Hematopoietic multipotent progenitor cell treated with erythropoietin and hydrocortisone succinate and interleukin-3 and kit ligand, for 6 days (in vitro differentiated cells): ENCODE data around the gene DIS3L2.
A peak's percentile ranks its signal among the peaks of the same experiment; 100 is the strongest.
"Not testable (repeated sequence)": the region's sequence is repeated elsewhere in the genome, so short reads cannot be mapped to it uniquely, and the experiment has no call there.

Experiments used
- DNase-seq: peaks from one replicate; pipeline ENCODE4 v3.0.0-alpha.2; 2015

The DIS3L2 gene

DNA sequence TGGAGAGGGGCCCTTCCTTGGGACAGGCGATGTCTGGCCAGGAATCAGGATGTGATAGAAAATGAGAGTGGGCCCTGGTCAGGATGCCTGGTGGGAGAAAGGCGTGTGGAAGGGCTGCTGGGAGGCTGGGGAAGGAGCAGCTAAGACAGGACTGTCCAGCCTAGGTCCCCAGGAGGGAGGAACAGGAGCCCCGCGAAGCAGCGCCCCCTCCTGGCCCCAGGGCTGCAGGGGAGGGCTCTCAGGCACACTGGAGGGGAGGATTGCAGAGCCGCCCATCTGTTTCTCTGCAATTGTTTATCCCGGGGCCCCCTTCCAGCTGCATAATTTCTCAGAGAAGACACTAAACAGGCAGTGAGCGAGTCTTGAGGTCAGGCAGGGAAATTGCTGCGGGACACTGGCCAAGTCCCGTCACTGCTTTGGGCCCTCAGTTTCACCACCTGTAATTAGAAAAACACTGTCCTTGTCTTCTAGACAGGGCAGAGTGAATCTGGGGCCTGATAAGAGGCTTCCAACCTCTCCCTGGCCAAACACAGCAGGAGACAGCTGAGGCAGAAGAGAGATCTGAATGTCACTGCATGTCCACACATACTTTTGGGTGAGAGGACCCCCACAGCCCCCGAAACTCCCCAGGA lies 31.4 kb upstream of the DIS3L2 start:
- DNase-seq = peak; percentile 58

DNA sequence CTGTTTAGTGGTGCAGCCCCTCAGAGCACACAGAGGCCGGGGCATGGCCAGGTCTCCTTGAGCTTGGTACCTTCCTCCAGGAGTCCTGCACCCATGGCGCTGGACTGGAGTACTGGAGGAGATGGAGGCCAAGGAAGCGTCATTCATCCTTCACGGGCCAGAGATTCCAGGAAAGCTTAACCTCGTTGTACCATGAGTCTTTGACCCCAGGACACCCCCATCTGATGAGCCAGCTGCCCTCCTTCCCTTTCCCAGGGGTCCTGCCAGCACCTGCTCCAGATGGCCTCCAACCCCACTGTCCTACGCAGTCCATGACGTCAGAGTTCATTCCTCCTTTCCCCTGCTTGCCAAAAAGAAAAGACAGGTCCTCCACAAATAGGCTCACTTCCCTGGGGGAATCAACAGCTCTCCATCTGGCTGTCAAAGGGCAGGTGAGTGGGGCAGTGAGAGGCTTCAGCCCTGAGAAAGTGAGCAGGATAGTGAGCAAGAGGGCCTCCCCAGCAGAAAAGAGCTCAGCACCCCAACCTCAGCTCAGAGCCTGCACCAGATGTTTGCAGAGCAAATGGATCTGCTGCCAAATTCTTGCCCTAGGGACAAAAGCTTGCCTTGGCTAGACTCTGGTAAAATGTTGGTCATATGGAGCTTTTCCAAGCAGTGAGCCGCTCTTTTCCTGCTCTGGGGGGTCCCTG lies 30.8 kb upstream of the DIS3L2 start:
- no peak for DNase-seq

DNA sequence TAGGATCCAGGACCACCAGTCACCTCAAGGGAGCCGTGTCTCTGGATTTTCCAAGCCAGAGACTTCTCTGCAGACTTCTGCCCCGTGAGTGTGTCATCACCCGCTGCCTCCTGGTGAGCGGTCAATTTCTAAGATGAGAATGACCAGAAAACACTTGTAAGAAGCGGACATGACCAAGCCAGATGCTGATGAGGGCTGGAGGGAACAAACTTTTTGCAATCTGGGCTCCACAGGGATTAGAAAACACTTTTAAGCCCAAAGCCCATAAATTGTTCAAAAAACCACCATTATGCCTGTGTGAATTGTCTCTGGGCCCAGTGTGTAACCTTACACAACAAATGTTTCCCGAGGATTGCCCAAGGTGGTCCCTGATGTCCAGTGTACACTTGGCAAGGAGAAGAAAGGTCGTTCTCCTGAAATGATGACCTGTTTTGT lies 30.0 kb upstream of the DIS3L2 start:
- no peak for DNase-seq

DNA sequence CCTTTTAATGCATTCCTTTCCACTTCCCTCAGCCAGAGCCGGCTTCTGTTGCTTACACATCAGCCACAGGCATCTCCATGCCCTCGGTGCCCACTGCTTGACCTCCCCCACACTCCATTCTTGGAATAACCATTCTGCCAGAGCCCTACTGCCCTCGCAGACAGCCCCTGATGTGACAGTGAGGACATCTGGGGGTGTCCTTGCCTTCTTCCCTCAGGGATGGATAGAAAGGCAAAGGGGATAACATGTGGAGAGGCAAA lies 28.9 kb upstream of the DIS3L2 start:
- DNase-seq = no peak

DNA sequence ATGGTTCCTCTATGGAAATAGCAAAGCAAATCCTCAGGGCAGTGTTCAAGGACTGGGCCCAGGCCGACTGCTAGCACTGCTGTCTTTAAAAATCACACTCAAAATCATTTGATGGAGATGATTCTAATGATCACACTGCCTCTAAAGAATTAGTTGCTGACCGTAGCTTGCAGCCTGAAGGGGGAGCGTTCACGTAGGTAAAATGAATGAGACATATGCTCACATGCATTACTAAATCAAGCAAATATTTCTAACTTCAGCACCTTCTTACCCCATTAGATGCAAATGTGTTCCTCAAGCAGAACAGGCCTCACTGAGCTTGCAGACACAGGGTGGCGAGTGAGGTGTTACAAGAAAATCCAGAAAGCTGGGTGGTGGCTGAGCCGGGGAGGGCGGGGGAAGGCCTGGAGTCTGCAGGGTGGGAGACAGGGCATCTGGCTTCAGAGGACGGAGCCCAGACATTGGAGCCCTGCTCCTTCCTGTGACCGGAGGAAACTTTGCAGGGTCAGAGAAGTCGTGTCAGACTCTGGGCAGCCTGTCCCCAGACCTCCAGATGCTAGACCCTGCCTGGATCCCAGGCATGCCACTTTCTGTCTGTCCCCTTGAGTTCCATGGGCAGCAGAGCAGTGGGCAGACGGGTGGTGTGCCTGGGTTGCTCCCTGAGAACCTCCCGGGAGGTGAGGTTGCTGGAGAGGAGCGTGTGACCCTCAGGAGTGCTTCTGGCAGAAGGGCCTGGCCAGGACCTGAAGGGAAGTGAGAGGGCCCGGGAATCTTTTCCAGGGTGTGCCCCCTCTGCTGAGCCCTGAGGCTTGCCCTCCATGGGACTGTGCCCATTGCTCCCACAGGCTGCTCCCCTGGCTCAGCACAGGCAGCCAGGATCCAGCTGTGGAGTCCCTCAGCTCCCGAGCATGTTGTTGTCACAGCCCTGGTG lies 28.3 kb upstream of the DIS3L2 start:
- no peak for DNase-seq

DNA sequence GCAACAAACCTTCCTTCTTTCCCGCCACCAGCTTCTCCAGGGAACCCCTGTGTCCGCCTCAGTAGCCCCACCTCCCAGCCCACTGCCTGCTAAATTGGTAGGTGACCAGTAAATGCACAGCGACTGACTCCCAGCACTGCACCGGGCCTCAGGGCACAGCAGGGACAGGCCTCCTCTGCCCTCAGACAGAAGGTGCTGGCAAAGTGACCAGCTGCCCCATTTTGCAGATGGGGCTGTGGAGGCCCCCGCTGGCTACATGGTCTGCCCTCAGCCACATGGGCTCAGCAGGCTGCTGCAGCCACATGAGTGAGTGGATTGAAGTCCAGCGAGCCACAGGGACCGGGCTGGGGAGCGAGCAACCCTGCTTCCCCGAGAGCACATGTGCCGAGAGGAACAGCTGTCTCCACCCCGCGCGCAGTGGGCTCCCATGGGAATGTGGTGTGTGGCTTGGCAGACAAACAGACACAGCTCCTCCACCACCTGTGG lies 27.6 kb upstream of the DIS3L2 start:
- no peak for DNase-seq

DNA sequence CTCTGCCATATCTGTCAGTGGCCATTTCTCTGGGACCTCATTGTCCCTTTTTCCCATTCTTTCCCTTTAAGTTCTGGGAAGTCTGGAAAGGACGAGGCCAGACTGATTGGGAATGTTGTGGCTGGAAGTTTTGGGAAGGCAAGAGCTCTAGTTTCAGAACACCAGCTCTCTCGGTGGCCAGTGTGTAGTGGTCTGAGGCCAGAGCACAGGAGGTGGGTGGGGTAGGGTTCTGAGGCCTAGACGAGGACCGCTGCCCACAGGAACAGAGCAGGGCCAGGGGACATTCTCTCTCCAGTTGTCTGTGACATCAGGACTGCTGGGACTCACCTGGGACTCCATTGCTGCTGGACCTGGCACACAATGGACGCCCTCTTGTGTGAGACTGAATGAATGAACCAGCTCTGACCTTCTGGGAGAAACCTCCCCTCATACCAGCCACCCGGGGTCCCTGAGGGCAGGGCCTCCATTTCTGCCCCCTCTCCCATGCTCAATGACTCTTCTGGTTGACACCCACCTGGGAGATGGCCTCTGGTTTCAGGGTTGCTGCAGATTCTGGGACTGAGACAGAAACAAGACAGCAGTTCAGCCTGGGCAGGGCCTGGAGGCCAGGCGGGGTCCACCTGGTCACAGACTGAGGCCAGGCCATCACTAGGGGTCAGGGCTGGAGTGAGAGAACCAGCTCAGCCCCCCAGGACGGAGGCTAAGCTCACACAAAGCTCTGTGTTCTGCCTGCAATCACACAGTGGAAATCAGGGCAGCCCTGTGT lies 26.9 kb upstream of the DIS3L2 start:
- DNase-seq = no peak

DNA sequence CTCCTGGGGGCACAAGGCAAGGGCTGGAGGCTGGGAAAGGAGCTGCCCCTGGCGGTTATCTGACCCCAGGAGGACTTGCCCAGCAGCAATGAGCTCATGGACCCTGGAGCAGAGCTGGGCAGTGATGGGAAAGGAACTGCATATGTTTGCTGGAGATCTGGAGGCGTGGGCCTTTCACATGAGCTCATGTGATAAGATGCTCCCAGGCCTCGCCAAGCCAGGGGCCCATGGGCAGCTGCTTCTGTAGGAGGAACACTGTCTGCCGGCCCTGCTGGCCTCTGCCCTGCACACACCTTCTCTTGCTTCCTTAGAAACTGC lies 26.3 kb upstream of the DIS3L2 start:
- DNase-seq = no peak

DNA sequence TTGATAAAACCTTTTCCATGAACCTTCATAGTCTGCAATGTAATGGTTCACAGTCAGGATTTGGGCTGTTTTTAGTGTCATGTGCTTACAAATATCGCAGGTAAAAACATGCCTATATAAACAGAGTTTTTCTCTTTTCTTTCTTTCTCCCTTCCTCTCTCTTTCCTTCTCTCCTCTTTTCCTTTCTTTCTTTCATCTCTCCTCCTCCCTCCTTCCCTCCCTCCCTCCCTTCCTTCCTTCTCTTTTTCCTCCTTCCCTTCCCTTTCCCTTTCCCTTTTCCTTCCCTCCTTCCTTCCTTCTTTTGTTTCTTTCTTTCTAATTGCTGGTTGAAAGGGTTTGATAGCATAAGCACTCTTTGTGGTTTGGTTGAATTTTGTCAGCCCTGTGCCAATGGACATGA lies 25.7 kb upstream of the DIS3L2 start:
- no peak for DNase-seq

DNA sequence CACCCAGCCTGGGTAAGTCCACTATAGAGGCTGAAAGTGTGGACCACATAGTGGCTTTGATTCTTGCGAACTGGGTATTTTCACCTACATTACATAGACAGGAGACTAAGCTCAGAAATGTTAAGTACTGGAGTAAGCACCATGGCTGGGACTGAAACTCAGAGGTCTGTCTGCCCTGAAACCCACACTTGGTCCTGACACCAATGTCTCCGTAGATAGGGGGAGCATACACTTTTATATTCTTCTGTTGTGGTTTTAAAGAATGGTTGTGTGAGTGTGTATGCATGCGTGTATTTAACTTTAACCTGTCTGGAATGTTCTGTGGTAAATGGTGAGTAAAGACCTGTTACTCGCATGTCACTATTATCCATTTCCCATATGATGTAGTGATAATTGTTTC lies 25.0 kb upstream of the DIS3L2 start:
- no peak for DNase-seq

DNA sequence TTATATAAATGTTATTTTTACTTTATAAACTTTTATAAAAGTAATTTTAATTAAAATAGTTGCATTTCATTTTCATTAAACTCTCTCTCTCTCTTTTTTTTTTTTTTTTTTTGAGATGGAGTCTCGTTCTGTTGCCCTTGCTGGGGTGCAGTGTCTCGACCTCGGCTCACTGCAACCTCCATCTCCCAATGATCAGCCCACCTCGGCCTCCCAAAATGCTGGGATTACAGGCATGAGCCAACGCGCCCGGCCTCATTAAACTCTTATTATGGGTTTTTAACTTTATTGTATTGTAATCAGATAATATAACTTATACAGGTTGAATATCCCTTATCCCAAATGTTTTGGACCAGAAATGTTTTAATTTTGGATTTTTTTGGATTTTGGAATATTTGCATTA lies 24.5 kb upstream of the DIS3L2 start:
- DNase-seq = no peak

DNA sequence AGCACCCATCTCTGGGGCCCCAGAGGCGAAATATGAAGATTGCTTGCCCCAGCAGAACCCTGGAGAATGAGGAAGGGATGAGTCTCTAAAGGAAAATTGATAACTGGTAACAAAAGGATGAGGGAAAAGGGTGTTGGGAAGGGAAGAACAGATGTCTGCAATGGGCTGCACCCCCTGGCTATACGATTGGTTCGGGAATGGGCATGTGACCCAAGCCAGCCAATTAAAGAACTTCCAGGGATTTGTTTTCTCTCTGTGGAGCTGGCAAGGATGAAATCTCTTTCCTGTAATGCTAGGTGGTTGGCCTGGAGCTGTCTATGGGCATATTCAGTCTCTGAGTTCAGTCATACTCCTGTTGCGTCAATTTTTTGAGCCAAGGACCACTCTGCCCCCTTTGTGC lies 22.5 kb upstream of the DIS3L2 start:
- DNase-seq = no peak

DNA sequence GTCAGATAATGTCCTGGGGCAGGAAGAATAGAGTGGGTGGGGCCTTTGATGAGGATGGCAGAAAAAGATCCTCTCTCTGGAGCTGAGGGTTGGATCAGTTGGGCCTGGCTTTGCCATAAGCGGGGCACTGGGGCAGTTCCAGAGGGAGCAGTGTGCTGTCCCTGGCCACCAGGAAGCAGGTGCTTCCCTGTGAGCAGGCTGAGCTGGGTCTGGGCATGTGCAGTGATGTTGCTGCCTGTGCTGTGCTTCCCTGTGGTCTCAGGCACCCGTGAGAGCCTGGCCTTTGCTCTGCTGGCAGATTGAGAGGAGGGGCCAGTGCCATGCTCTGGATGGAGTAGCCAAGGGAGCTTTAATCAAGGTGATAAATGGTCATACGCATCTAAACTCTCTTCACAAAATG lies 20.7 kb upstream of the DIS3L2 start:
- DNase-seq = no peak

DNA sequence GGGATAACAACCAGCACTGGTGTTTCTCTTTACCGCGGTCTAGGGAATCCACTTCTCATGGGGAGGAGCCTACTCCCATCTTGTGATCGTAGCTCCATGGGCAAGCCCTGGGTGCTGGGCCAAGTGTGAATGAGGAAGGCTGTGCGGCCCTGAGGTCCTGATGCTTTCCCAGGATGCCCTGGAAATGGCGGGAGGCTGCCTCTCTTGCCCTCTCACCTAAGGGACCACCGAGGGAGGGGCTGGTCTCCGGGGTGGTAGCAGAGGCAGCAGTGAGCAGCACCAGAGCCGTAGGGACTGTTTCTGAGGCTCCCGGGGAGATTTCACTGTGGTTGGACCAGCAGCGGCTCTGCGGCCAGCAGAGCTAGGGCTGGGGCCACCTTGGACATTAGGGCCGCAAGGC lies 19.8 kb upstream of the DIS3L2 start:
- no peak for DNase-seq

DNA sequence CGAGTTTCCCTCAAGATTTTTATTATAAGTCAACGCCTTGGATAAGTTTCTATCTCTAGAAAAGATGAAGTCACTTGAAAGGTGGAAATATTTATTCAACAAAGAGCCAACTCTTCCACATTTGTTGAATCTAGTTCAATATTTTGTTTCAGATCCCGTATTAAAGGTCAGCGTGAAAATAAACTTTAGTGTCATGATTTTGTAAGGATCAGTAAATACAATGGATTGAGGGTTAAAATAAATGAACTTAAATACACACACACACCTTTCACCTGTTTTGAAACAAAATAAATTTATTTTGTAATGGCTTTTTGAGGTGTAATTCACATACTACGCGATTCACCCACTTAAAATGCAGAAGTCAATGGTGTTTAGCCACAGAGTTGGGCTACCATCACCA lies 19.3 kb upstream of the DIS3L2 start:
- DNase-seq = no peak

DNA sequence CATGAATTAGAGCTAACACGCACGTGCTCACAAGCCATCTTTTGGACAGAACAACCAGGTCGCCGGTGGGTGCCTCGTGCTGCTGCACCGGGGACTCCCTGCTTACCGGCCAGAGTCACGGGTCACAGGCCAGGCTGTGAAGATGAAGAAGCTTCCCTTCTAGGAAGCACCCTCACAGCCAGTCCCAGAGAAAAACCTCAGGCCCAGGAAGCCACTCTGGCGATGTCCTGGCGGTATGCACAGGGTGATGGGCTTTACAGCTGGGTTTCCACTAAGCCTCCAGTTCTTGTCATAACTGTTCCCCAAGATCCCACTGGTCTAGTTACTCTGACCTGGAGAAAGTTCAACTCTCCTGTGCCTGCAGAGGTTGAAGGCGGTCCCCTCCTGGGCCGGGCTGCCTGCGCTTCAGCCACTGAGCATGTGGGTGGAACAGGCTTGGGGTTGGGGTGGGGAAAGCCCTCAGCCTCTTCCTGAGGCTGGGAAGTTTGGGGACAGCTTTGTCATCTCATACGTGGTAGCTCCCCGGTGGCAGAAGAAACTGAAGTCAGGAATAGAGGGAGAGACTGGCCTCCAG lies 15.2 kb upstream of the DIS3L2 start:
- DNase-seq = no peak

DNA sequence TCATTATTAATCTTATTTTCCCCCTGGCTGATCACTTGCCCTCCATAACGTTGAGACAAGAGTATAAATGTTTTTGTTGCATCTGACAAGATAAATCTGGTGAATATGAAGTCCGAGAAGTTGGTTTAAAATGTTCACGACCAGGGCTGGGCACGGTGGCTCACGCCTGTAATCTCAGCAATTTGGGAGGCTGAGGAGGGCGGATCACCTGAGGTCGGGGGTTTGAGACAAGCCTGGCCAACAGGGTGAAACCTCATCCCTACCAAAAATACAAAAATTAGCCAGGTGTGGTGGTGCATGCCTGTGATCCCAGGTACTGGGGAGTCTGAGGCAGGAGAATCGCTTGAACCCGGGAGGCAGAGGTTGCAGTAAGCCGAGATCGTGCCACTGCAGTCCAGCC lies 14.4 kb upstream of the DIS3L2 start:
- not testable (repeated sequence) for DNase-seq

DNA sequence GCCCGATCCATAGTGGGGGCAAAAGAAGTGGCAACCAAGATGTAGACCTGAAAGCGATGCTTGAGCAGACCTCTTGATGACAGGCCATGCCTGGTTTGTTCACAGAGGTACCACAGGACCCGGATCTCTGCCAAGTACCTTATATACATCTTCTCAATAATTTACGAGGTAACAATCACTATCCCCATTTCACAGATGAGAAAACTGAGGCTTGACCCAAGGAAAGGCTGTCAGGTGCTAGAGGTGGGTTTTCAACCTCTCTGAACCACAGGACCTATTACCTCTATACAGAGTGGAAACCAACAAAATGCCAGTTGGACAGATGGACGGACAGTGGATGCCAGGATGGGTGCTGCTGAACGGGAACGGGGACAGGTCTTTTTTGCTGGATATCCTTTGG lies 13.8 kb upstream of the DIS3L2 start:
- no peak for DNase-seq

DNA sequence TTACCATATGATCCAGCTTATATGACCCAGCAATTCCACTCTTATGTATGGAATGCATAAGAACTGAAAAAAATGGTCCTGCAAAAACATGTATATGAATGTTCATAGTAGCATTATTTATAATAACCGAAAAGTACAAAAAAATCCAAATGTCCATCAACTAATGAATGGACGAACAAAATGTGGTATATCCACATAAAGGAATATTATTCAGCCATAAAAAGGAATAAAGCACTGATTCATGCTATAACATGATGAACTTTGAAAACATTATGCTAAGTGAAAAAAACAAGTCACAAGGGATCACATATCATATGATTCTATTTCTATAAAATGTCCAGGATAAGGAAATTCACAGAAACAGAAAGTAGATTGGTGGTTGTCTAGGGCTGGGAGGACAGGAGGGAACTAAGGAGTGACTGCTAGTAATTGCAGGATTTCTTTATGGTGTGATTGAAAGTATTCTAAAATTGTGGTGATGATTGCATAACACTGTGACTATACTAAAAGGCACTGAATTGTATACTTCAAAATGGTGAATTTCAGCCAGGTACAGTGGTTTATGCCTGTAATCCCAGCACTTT lies 10.0 kb upstream of the DIS3L2 start:
- DNase-seq = no peak

DNA sequence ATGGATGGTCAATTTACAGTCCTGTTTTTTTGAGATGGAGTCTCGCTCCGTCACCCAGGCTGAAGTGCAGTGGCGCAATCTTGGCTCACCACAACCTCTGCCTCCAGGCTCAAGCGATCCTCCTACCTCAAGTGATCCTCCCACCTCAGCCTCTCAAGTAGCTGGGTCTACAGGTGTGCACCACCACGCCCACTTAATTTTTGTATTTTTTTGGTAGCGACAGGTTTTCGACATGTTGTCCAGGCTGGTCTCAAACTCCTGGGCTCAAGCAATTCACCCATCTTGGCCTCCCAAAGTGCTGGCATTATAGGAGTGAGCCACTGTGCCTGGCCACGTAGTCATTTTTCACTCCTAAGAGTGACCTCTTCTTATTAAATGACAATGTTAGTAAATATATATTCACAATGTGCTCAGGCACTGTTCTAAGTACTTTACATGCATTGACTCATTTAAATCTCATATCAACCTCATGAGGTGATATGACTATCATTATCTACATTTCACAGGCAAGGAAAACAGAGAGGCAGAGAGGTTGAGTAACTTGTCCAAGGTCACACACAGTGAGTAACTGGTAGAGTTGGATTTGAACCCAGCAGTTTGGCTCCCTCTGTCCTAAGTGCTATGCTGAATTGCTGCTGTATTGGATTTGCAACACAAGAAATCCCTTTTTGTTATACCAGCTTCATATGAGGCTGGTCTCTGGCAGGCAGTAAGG lies 5.6 kb upstream of the DIS3L2 start:
- DNase-seq = no peak

DNA sequence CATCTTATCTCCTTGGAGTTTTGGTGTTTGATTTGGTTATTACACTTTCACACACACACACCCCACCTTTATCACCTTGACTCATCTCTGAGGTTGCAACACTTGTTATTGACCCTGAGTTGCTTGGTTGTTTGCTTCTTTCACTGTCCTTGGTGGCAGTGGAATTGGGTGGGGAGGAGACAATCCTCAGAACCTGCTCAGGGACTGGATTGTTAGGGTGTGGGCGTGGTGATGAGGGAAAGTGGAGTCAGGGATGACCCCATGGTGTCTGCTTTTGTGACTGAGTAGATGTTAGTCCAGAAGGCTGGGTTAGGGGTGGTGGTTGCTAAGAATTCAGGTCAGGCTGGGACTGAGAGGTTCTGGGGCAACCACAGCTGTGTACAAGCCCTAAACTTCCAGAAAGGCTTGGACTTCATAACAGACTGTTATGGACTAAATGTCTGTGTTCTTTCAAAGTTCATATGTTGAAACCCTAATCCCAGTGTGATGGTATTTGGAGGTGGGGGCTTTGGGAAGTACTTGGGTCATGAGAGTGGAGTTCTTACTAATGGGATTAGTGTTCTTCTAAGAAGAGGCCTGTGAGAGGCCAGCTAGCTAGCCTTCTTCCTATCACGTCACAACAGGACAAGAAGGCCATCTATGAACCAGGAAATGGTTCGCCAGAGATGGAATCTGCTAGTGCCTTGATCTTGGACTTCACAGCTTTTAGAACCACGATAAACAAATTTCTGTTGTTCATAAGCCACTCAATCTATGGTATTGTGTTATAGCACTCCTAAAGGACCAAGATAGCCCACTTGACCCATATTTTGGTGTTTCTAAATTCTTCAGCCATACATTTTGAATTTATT lies 3.4 kb upstream of the DIS3L2 start:
- DNase-seq = peak; percentile 6
